GM12878 (cell line): ENCODE measurements around the gene SLC34A1. TPM values are rescaled to one million over a fixed set of nuclear protein-coding genes. Genes with fewer than 3 reads are reported as not detected.

Experiments
- BACH1 ChIP-seq: fragments of 450-650 bp; IDR thresholded peaks from 2 replicates; pipeline ENCODE4 v1.6.1; 2017; ENCODE audit warnings: mild to moderate bottlenecking, borderline replicate concordance
- BCL3 ChIP-seq: IDR thresholded peaks from 2 replicates; pipeline ENCODE4 v1.6.1; 2011; ENCODE audit warnings: borderline replicate concordance, low read depth, mild to moderate bottlenecking, moderate library complexity, low read length; ENCODE audit not compliant: insufficient read depth, poor library complexity, severe bottlenecking
- CEBPZ ChIP-seq: fragments of 150-350 bp; IDR thresholded peaks from 2 replicates; pipeline ENCODE4 v1.6.1; 2016; ENCODE audit warnings: low read depth, low read length
- DPF2 ChIP-seq: fragments of 450-650 bp; IDR thresholded peaks from 2 replicates; pipeline ENCODE4 v1.6.1; 2017; ENCODE audit warnings: mild to moderate bottlenecking
- ESRRA ChIP-seq: IDR thresholded peaks from 2 replicates; pipeline ENCODE4 v1.6.1; 2012; ENCODE audit warnings: mild to moderate bottlenecking, low read length, improper control_type of control experiment
- GATAD2B ChIP-seq: fragments of 450-650 bp; conservative IDR thresholded peaks from 2 replicates; pipeline ENCODE4 v1.6.1; 2017; ENCODE audit warnings: low read depth, mild to moderate bottlenecking, moderate library complexity
- HDGF ChIP-seq: fragments of 450-650 bp; IDR thresholded peaks from 2 replicates; pipeline ENCODE4 v1.6.1; 2016; ENCODE audit warnings: antibody characterized with exemption
- IKZF1 ChIP-seq: fragments of 450-650 bp; conservative IDR thresholded peaks from 2 replicates; pipeline ENCODE4 v1.6.1; 2017; ENCODE audit warnings: antibody characterized with exemption, mild to moderate bottlenecking
- LARP7 ChIP-seq: fragments of 450-650 bp; IDR thresholded peaks from 2 replicates; pipeline ENCODE4 v1.6.1; 2017; ENCODE audit warnings: mild to moderate bottlenecking
- MTA2 ChIP-seq: fragments of 450-650 bp; IDR thresholded peaks from 2 replicates; pipeline ENCODE4 v1.6.1; 2016; ENCODE audit warnings: low read depth, mild to moderate bottlenecking, moderate library complexity
- MTA3 ChIP-seq: IDR thresholded peaks from 2 replicates; pipeline ENCODE4 v1.6.1; 2012; ENCODE audit warnings: low read length, inconsistent platforms, borderline replicate concordance
- NFYB ChIP-seq: IDR thresholded peaks from 2 replicates; pipeline ENCODE4 v1.6.1; 2011; ENCODE audit warnings: low read depth, mild to moderate bottlenecking, low read length, improper control_type of control experiment, moderate library complexity; ENCODE audit not compliant: insufficient read depth
- PBX3 ChIP-seq: IDR thresholded peaks from 2 replicates; pipeline ENCODE4 v1.6.1; 2011; ENCODE audit warnings: mild to moderate bottlenecking, low read depth, low read length, moderate library complexity; ENCODE audit not compliant: insufficient replicate concordance
- PKNOX1 ChIP-seq: fragments of 450-650 bp; IDR thresholded peaks from 2 replicates; pipeline ENCODE4 v1.6.1; 2016; ENCODE audit warnings: mild to moderate bottlenecking
- RAD51 ChIP-seq: fragments of 450-650 bp; IDR thresholded peaks from 2 replicates; pipeline ENCODE4 v1.6.1; 2016; ENCODE audit warnings: moderate library complexity, mild to moderate bottlenecking, inconsistent platforms
- RB1 ChIP-seq: fragments of 450-650 bp; formaldehyde crosslinking; IDR thresholded peaks from 2 replicates; pipeline ENCODE4 v1.6.1; 2017; ENCODE audit warnings: mild to moderate bottlenecking, borderline replicate concordance
- SIN3A ChIP-seq: IDR thresholded peaks from 2 replicates; pipeline ENCODE4 v1.6.1; 2012; ENCODE audit warnings: low read depth, low read length, improper control_type of control experiment
- SUZ12 ChIP-seq: fragments of 200-600 bp; sonication (generic); IDR thresholded peaks from one replicate; pipeline ENCODE4 v1.6.1; 2018; ENCODE audit warnings: antibody characterized with exemption, mild to moderate bottlenecking; ENCODE audit not compliant: unreplicated experiment
- ZBED1 ChIP-seq: IDR thresholded peaks from 2 replicates; pipeline ENCODE4 v1.6.1; 2016; ENCODE audit warnings: borderline replicate concordance
- ZNF207 ChIP-seq: fragments of 450-650 bp; IDR thresholded peaks from 2 replicates; pipeline ENCODE4 v1.6.1; 2014; ENCODE audit warnings: antibody characterized with exemption, mild to moderate bottlenecking, borderline replicate concordance
- ZNF274 ChIP-seq: IDR thresholded peaks from one replicate; pipeline ENCODE4 v1.8.0; 2011; ENCODE audit not compliant: insufficient read length, insufficient read depth
- ZSCAN29 ChIP-seq: fragments of 450-650 bp; IDR thresholded peaks from 2 replicates; pipeline ENCODE4 v1.6.1; 2017; ENCODE audit warnings: mild to moderate bottlenecking, moderate library complexity
- polyA plus RNA-seq, 11 experiments: library from polyadenylated mRNA; depleted of rRNA in 4 of 11; unstranded in 6 of 11; stranded (reverse) in 5 of 11; fragments of >200 nt; fragmentation: Nextera tagmentation in 4 of 11; fragmentation: Illumina TruSeq in 1 of 11; extraction: Ambion mirVana in 4 of 11; extraction: Trizol in 1 of 11; gene quantifications; 1 replicate in 1 of 11; 2 replicates in 10 of 11; pipeline versions ENCODE4 v1.2.1 to v1.2.3, GENCODE V29; 2011 to 2016; ENCODE audit warnings: inconsistent platforms in 2 of 11, missing spikeins in 2 of 11, low read depth in 1 of 11
- total RNA-seq, 4 experiments: library from RNA; depleted of rRNA in 3 of 4; stranded (reverse); fragments of >200 nt in 3 of 4; fragmentation: Illumina TruSeq in 1 of 4; extraction: Trizol in 1 of 4; gene quantifications; 2 replicates each; pipeline versions ENCODE4 v1.2.1 to v1.2.3, GENCODE V29; 2013 to 2021
- TF ChIP-seq, protein P1 (sequence below): fragments of 450-650 bp; IDR thresholded peaks from 2 replicates; pipeline ENCODE4 v1.6.1; 2017; ENCODE audit warnings: borderline replicate concordance

Gene SLC34A1
- total and polyA plus RNA-seq, 10 of the 15 experiments (the other 5 are each of a cell fraction or from before 2014, with no cell fraction given) = 0.03 to 0.14 (median 0.09) TPM; not detected in 2

DNA sequence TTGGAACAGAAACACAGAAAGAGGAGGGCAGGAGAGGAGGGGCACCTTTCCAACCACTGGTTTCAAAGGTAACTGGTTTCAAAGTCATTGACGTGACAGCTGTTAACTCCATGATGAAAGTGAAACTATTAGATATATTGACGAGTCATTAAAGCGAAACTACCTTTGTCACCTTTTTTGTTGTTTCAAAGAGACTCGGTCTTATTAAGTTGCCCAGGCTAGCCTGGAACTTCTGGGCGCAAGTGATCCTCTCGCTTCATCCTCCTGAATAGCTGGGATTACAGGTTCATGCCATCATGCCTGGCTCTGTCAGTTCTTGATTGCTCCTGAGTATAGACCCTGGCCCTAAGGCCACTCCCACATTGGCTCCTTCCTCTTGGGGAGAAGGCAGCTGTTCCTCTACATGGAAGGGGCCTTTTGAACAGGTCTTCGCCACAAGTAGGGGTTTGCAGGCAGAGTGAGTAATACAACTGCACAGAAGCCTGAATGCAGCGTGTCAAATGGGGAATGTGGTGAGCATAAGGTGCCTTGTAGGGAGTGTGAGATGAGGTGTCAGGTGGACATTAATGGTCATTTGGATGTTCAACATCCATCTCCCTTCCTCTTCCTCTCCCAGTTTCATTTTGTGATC is 28.5 kb downstream of the SLC34A1 start (continued):
- TF ChIP-seq LARP7 (no peak), SIN3A (no peak), NFYB (no peak), ZBED1 (no peak), ZNF207 (no peak), ZSCAN29 (no peak), PKNOX1 (peak; percentile 93), RAD51 (no peak), GATAD2B (no peak), IKZF1 (peak; percentile 72), BACH1 (peak; percentile 99), SUZ12 (no peak), ZNF274 (no peak), RB1 (no peak), BCL3 (no peak), ESRRA (no peak), PBX3 (peak; percentile 66), MTA2 (peak; percentile 75), DPF2 (peak; percentile 53), HDGF (peak; percentile 65; the same call in 1 of the 2 replicates), MTA3 (0 out of 2 replicates have a peak, but pooled peaks have one; percentile 31), CEBPZ (no peak)
- TF ChIP-seq, protein P1, sequence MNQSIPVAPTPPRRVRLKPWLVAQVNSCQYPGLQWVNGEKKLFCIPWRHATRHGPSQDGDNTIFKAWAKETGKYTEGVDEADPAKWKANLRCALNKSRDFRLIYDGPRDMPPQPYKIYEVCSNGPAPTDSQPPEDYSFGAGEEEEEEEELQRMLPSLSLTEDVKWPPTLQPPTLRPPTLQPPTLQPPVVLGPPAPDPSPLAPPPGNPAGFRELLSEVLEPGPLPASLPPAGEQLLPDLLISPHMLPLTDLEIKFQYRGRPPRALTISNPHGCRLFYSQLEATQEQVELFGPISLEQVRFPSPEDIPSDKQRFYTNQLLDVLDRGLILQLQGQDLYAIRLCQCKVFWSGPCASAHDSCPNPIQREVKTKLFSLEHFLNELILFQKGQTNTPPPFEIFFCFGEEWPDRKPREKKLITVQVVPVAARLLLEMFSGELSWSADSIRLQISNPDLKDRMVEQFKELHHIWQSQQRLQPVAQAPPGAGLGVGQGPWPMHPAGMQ = no peak
